Measurements from ENCODE around the gene ZNF831. TPM values are rescaled to one million over a fixed set of nuclear protein-coding genes. Genes with fewer than 3 reads are reported as not detected.

ZNF831 gene
- total RNA-seq, 1 experiment from 2014 or later: not detected

- Histone ChIP-seq H3K27me3 (ENCODE audit: low read length) (no peaks in the 10 kb centered on the region), H3K9me2 (replicated peaks; ENCODE audit: insufficient read depth, low read length) (no peaks in the 10 kb centered on the region), H3K79me2 (ENCODE audit: low read length) (no peaks in the 10 kb centered on the region), H2AFZ (ENCODE audit: low read length) (no peak within 1 kb of the TSS), H3K4me2 (ENCODE audit: low read depth, low read length, poor library complexity, severe bottlenecking) (no peak within 1 kb of the TSS), H3K9ac (ENCODE audit: low read length) (no peak within 1 kb of the TSS), H3K36me3 (ENCODE audit: insufficient read depth, low read length) (no peaks in the 10 kb centered on the region), H3K4me1 (ENCODE audit: low read length) (peaks cover 3% of the 10 kb centered on the region; the same call in 1 of the 2 replicates), H3K4me3 (ENCODE audit: low read length) (no peak within 1 kb of the TSS), H4K20me1 (ENCODE audit: insufficient read depth, low read depth, low read length) (peaks cover 14% of the 10 kb centered on the region), H3K27ac (ENCODE audit: low read length) (no peak within 1 kb of the TSS), H3K9me3 (ENCODE audit: low read length) (no peaks in the 10 kb centered on the region)
- no peak for DNase-seq
These were observed 136.9 kb downstream of the ZNF831 start, which contains the start of gene EDN3 for GRCh38 chr20:59300333-59301081. Gene EDN3, plus strand, starts transcription at chr20:59300611. Its CDS starts 202 bp downstream, at chr20:59300813.

- no peak for DNase-seq
- H3K4me3 ChIP-seq (ENCODE audit: low read length): no peak overlapping the region
- no peaks in the 10 kb centered on the region for H3K9me3 ChIP-seq (ENCODE audit: low read length)
- no peak overlapping the region for H2AFZ ChIP-seq (ENCODE audit: low read length)
- no peak overlapping the region for H3K9ac ChIP-seq (ENCODE audit: low read length)
- no peak overlapping the region for H3K27ac ChIP-seq (ENCODE audit: low read length)
- no peaks in the 10 kb centered on the region for H3K27me3 ChIP-seq (ENCODE audit: low read length)
- no peaks in the 10 kb centered on the region for H3K79me2 ChIP-seq (ENCODE audit: low read length)
- peaks cover 3% of the 10 kb centered on the region; the same call in 1 of the 2 replicates for H3K4me1 ChIP-seq (ENCODE audit: low read length)
- no peaks in the 10 kb centered on the region for H3K9me2 ChIP-seq (replicated peaks; ENCODE audit: insufficient read depth, low read length)
- H4K20me1 ChIP-seq (ENCODE audit: insufficient read depth, low read depth, low read length): peaks cover 14% of the 10 kb centered on the region
- no peaks in the 10 kb centered on the region for H3K36me3 ChIP-seq (ENCODE audit: insufficient read depth, low read length)
- no peak overlapping the region for H3K4me2 ChIP-seq (ENCODE audit: low read depth, low read length, poor library complexity, severe bottlenecking)
These were observed 137.9 kb downstream of the ZNF831 start for GRCh38 chr20:59301343-59302007.

- peaks cover 2% of the 10 kb centered on the region; the same call in 1 of the 2 replicates for H3K4me1 ChIP-seq (ENCODE audit: low read length)
- H4K20me1 ChIP-seq (ENCODE audit: insufficient read depth, low read depth, low read length): peaks cover 14% of the 10 kb centered on the region
- H3K79me2 ChIP-seq (ENCODE audit: low read length): no peaks in the 10 kb centered on the region
- H3K4me2 ChIP-seq (ENCODE audit: low read depth, low read length, poor library complexity, severe bottlenecking): no peak overlapping the region
- no peak overlapping the region for H3K9ac ChIP-seq (ENCODE audit: low read length)
- H2AFZ ChIP-seq (ENCODE audit: low read length): no peak overlapping the region
- no peak for DNase-seq
- no peaks in the 10 kb centered on the region for H3K9me3 ChIP-seq (ENCODE audit: low read length)
- no peaks in the 10 kb centered on the region for H3K36me3 ChIP-seq (ENCODE audit: insufficient read depth, low read length)
- no peaks in the 10 kb centered on the region for H3K9me2 ChIP-seq (replicated peaks; ENCODE audit: insufficient read depth, low read length)
- no peak overlapping the region for H3K27ac ChIP-seq (ENCODE audit: low read length)
- H3K4me3 ChIP-seq (ENCODE audit: low read length): no peak overlapping the region
- H3K27me3 ChIP-seq (ENCODE audit: low read length): no peaks in the 10 kb centered on the region
These were observed 142.5 kb downstream of the ZNF831 start for GRCh38 chr20:59305908-59306655.

- no peaks in the 10 kb centered on the region for H3K79me2 ChIP-seq (ENCODE audit: low read length)
- no peak overlapping the region for H3K27ac ChIP-seq (ENCODE audit: low read length)
- H3K4me1 ChIP-seq (ENCODE audit: low read length): no peaks in the 10 kb centered on the region
- H2AFZ ChIP-seq (ENCODE audit: low read length): no peak overlapping the region
- DNase-seq: no peak
- H3K4me2 ChIP-seq (ENCODE audit: low read depth, low read length, poor library complexity, severe bottlenecking): no peak overlapping the region
- H3K9ac ChIP-seq (ENCODE audit: low read length): no peak overlapping the region
- H3K27me3 ChIP-seq (ENCODE audit: low read length): no peaks in the 10 kb centered on the region
- no peaks in the 10 kb centered on the region for H3K36me3 ChIP-seq (ENCODE audit: insufficient read depth, low read length)
- no peaks in the 10 kb centered on the region for H3K9me3 ChIP-seq (ENCODE audit: low read length)
- peaks cover 13% of the 10 kb centered on the region for H4K20me1 ChIP-seq (ENCODE audit: insufficient read depth, low read depth, low read length)
- H3K4me3 ChIP-seq (ENCODE audit: low read length): no peak overlapping the region
- 0 out of 2 replicates have a peak, but pooled peaks cover 4% of the 10 kb centered on the region for H3K9me2 ChIP-seq (replicated peaks; ENCODE audit: insufficient read depth, low read length)
These were observed 143.6 kb downstream of the ZNF831 start for GRCh38 chr20:59307270-59307669.

Other genes starting within 250 kb of the ZNF831 start
- gene NELFCD, start 182.6 kb upstream of the ZNF831 start, total RNA-seq (2014; rRNA removed; shearing (Covaris generic); ENCODE audit: low replicate concordance): 51.3 and 57.5 TPM in 2 replicates
- 111 and 215 TPM in 2 replicates for gene CTSZ, start 156.6 kb upstream of the ZNF831 start, total RNA-seq (2014; rRNA removed; shearing (Covaris generic); ENCODE audit: low replicate concordance)
- not detected in 2 replicates for gene TUBB1, start 144.4 kb upstream of the ZNF831 start, total RNA-seq (2014; rRNA removed; shearing (Covaris generic); ENCODE audit: low replicate concordance)
- 47.0 and 78.9 TPM in 2 replicates for gene ATP5F1E, start 131.5 kb upstream of the ZNF831 start, total RNA-seq (2014; rRNA removed; shearing (Covaris generic); ENCODE audit: low replicate concordance)
- 104 and 271 TPM in 2 replicates for gene PRELID3B, start 121.0 kb upstream of the ZNF831 start, total RNA-seq (2014; rRNA removed; shearing (Covaris generic); ENCODE audit: low replicate concordance)
- not detected in 2 replicates for gene EDN3, start 136.8 kb downstream of the ZNF831 start, total RNA-seq (2014; rRNA removed; shearing (Covaris generic); ENCODE audit: low replicate concordance)

Measured in Karpas-422 (cell line).